Thyroid gland (tissue), 4 donors: ENCODE results near the gene KCNIP3.

Experiments
- CTCF ChIP-seq, 6 experiments: fragments of 200-600 bp in 3 of 6; fragments of 450-650 bp in 3 of 6; sonication (generic) in 3 of 6; IDR thresholded peaks; one replicate each; pipeline ENCODE4 v1.5.1; 2016 to 2019; ENCODE audit warnings: antibody characterized with exemption in 6 of 6, mild to moderate bottlenecking in 2 of 6, inconsistent platforms in 1 of 6, moderate library complexity in 1 of 6
- POLR2A ChIP-seq, 2 donors: fragments of 450-650 bp; IDR thresholded peaks; one replicate each; pipeline ENCODE4 v1.6.1; 2017; ENCODE audit warnings: antibody characterized with exemption in 2 of 2, mild to moderate bottlenecking in 2 of 2, moderate library complexity in 1 of 2

DNA sequence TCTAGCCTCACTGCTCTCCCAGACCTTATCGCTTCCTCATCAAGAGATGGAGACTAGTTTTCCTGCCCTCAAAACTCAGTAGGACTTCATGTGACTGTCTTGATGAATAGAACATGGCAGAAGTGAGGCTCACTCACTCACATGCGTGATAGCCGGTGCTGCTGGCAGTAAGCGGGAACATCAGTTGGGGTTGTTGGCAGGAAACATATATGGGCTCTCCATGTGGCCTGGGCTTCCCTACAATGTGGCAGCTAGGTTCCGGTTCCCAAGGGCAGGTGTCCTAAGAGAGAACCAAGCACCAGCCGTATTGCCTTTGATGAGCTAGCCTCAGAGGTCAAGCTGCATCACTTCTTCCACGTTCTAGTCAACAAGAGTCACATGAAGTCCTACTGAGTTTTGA is 90.2 kb downstream of the KCNIP3 start:
- TF ChIP-seq POLR2A (IDR thresholded peaks at IDR 0.05), result no peak
- no peak for TF ChIP-seq CTCF (IDR thresholded peaks at IDR 0.05)
